GM19193 (cell line): ENCODE data around the gene SNHG17.

ENCODE experiments used
- POLR2A ChIP-seq: IDR thresholded peaks from 4 replicates; pipeline ENCODE4 v1.6.1; 2011; ENCODE audit not compliant: insufficient read depth, insufficient read length; ENCODE audit errors: extremely low read depth

SNHG17 gene

GRCh38 chr20:38434770-38435554 is at the start of gene SNHG17:
Gene SNHG17, minus strand, starts transcription at chr20:38435328.
- peak; percentile 98 for TF ChIP-seq POLR2A

GRCh38 chr20:38479596-38479995 is 44.5 kb upstream of the SNHG17 start:
- TF ChIP-seq POLR2A = no peak

- TF ChIP-seq POLR2A = no peak
Observed at GRCh38 chr20:38477747-38478146, 42.6 kb upstream of the SNHG17 start.

- TF ChIP-seq POLR2A = no peak
Observed at GRCh38 chr20:38473367-38473795, 38.3 kb upstream of the SNHG17 start.

- TF ChIP-seq POLR2A = peak; percentile 76
Observed at GRCh38 chr20:38472513-38473366, 37.6 kb upstream of the SNHG17 start, which contains the start of gene RALGAPB. Gene RALGAPB, plus strand, starts transcription at chr20:38472843. Its CDS starts 15,590 bp downstream, at chr20:38488433.

GRCh38 chr20:38471987-38472512 is 36.9 kb upstream of the SNHG17 start:
- TF ChIP-seq POLR2A = no peak

- no peak for TF ChIP-seq POLR2A
Observed at GRCh38 chr20:38471245-38471644, 36.1 kb upstream of the SNHG17 start.

- no peak for TF ChIP-seq POLR2A
Observed at GRCh38 chr20:38466983-38467382, 31.9 kb upstream of the SNHG17 start.

- no peak for TF ChIP-seq POLR2A
Observed at GRCh38 chr20:38466171-38466570, 31.0 kb upstream of the SNHG17 start.

- no peak for TF ChIP-seq POLR2A
Observed at GRCh38 chr20:38460040-38460623, 25.0 kb upstream of the SNHG17 start.

- no peak for TF ChIP-seq POLR2A
Observed at GRCh38 chr20:38458314-38458713, 23.2 kb upstream of the SNHG17 start.

- TF ChIP-seq POLR2A = no peak
Observed at GRCh38 chr20:38454556-38455473, 19.7 kb upstream of the SNHG17 start.

GRCh38 chr20:38453941-38454340 is 18.8 kb upstream of the SNHG17 start:
- TF ChIP-seq POLR2A = no peak
